Neural cell (in vitro differentiated cells): ENCODE data around the gene ZNF407.

ENCODE experiments used
- CTCF ChIP-seq: fragments of 450-650 bp; IDR thresholded peaks from 2 replicates; pipeline ENCODE4 v1.5.1; 2014; ENCODE audit warnings: antibody characterized with exemption, mild to moderate bottlenecking, moderate library complexity; ENCODE audit not compliant: poor library complexity, severe bottlenecking
- EP300 ChIP-seq: fragments of 450-650 bp; conservative IDR thresholded peaks from 2 replicates; pipeline ENCODE4 v1.6.1; 2014; ENCODE audit warnings: antibody characterized with exemption, mild to moderate bottlenecking, moderate library complexity; ENCODE audit not compliant: poor library complexity, severe bottlenecking
- EZH2 ChIP-seq: fragments of 200-600, 300-800 bp; shearing (Covaris generic), sonication (generic); IDR thresholded peaks from 2 replicates; pipeline ENCODE4 v1.6.1; 2014; ENCODE audit warnings: antibody characterized with exemption, low read length, borderline replicate concordance, mild to moderate bottlenecking; ENCODE audit not compliant: insufficient read depth, poor library complexity, severe bottlenecking
- MXI1 ChIP-seq: fragments of 450-650 bp; conservative IDR thresholded peaks from 2 replicates; pipeline ENCODE4 v1.6.1; 2014; ENCODE audit warnings: antibody characterized with exemption, mild to moderate bottlenecking; ENCODE audit not compliant: poor library complexity, severe bottlenecking
- POLR2AphosphoS5 ChIP-seq: IDR thresholded peaks from 2 replicates; pipeline ENCODE4 v1.6.1; 2012
- RAD21 ChIP-seq: fragments of 450-650 bp; conservative IDR thresholded peaks from 2 replicates; pipeline ENCODE4 v1.6.1; 2014; ENCODE audit warnings: antibody characterized with exemption, mild to moderate bottlenecking, moderate library complexity
- SMC3 ChIP-seq: fragments of 450-650 bp; conservative IDR thresholded peaks from 2 replicates; pipeline ENCODE4 v1.6.1; 2014; ENCODE audit warnings: antibody characterized with exemption, mild to moderate bottlenecking, moderate library complexity; ENCODE audit not compliant: poor library complexity
- TAF1 ChIP-seq: IDR thresholded peaks from 2 replicates; pipeline ENCODE4 v1.6.1; 2012; ENCODE audit warnings: low read depth
- TF ChIP-seq, protein P1 (sequence below): IDR thresholded peaks from 2 replicates; pipeline ENCODE4 v1.6.1; 2012; ENCODE audit warnings: borderline replicate concordance

- TF ChIP-seq EZH2 (no peak), CTCF (no peak), POLR2AphosphoS5 (no peak), RAD21 (no peak), EP300 (no peak), TAF1 (no peak), MXI1 (no peak), SMC3 (no peak)
- TF ChIP-seq, protein P1, sequence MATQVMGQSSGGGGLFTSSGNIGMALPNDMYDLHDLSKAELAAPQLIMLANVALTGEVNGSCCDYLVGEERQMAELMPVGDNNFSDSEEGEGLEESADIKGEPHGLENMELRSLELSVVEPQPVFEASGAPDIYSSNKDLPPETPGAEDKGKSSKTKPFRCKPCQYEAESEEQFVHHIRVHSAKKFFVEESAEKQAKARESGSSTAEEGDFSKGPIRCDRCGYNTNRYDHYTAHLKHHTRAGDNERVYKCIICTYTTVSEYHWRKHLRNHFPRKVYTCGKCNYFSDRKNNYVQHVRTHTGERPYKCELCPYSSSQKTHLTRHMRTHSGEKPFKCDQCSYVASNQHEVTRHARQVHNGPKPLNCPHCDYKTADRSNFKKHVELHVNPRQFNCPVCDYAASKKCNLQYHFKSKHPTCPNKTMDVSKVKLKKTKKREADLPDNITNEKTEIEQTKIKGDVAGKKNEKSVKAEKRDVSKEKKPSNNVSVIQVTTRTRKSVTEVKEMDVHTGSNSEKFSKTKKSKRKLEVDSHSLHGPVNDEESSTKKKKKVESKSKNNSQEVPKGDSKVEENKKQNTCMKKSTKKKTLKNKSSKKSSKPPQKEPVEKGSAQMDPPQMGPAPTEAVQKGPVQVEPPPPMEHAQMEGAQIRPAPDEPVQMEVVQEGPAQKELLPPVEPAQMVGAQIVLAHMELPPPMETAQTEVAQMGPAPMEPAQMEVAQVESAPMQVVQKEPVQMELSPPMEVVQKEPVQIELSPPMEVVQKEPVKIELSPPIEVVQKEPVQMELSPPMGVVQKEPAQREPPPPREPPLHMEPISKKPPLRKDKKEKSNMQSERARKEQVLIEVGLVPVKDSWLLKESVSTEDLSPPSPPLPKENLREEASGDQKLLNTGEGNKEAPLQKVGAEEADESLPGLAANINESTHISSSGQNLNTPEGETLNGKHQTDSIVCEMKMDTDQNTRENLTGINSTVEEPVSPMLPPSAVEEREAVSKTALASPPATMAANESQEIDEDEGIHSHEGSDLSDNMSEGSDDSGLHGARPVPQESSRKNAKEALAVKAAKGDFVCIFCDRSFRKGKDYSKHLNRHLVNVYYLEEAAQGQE: no peak
Observed at GRCh38 chr18:75054611-75055010, 456.9 kb downstream of the ZNF407 start.
